PC-3 (cell line): ENCODE data around the gene TECPR2.
"Not testable (repeated sequence)": the region's sequence is repeated elsewhere in the genome, so short reads cannot be mapped to it uniquely, and the experiment has no call there.

Experiments used
- EZH2 ChIP-seq: fragments of 300-600 bp; sonication (generic); IDR thresholded peaks from one replicate; pipeline ENCODE4 v1.6.1; 2017; ENCODE audit warnings: antibody characterized with exemption, mild to moderate bottlenecking, low read length; ENCODE audit not compliant: unreplicated experiment
- TF ChIP-seq, protein P1 (sequence below): fragments of 300-600 bp; sonication (generic); conservative IDR thresholded peaks from 2 replicates; pipeline ENCODE4 v1.5.1; 2017; ENCODE audit warnings: antibody characterized with exemption, low read depth, mild to moderate bottlenecking, low read length

DNA sequence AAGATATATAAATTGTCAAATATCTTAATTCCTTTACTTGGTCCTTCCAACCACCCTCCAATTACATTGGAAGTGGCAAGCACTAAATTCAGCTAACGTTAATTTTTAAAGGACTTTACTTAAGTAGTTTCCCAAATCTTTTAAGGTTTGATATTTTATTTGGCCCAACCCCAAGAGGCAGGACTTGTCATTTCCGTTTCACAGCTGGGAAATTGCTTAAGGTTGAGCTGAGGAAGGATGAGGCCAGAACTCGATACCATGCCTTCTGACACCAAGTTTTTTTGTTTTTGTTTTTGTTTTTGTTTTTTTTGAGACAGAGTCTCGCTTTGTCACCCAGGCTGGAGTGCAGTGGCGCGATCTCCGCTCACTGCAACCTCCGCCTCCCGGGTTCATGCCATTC lies 11.1 kb upstream of the TECPR2 start:
- TF ChIP-seq, protein P1, sequence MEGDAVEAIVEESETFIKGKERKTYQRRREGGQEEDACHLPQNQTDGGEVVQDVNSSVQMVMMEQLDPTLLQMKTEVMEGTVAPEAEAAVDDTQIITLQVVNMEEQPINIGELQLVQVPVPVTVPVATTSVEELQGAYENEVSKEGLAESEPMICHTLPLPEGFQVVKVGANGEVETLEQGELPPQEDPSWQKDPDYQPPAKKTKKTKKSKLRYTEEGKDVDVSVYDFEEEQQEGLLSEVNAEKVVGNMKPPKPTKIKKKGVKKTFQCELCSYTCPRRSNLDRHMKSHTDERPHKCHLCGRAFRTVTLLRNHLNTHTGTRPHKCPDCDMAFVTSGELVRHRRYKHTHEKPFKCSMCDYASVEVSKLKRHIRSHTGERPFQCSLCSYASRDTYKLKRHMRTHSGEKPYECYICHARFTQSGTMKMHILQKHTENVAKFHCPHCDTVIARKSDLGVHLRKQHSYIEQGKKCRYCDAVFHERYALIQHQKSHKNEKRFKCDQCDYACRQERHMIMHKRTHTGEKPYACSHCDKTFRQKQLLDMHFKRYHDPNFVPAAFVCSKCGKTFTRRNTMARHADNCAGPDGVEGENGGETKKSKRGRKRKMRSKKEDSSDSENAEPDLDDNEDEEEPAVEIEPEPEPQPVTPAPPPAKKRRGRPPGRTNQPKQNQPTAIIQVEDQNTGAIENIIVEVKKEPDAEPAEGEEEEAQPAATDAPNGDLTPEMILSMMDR = not testable (repeated sequence)
- not testable (repeated sequence) for TF ChIP-seq EZH2
